Natural killer cell (primary cell): ENCODE data around the gene P2RY13. TPM values are rescaled to one million over a fixed set of nuclear protein-coding genes. Genes with fewer than 3 reads are reported as not detected.
A peak's percentile ranks its signal among the peaks of the same experiment; 100 is the strongest.

Experiments
- ATAC-seq, 3 donors: fragments of 150-1000 bp in 2 of 3; fragments of 200-7000 bp in 1 of 3; cut with Tn5 transposase; 1 replicate in 1 of 3; 2 replicates in 2 of 3; pipeline ENCODE4 v1.10.0; 2021; ENCODE audit warnings: mild to moderate bottlenecking in 2 of 3, moderate library complexity in 2 of 3
- DNase-seq, 2 donors: peaks; one replicate each; pipeline versions ENCODE4 v3.0.0 to v3.0.0-alpha.2; 2013 to 2021; ENCODE audit warnings: mixed read lengths in 1 of 2
- H3K27ac ChIP-seq: one replicate; pipeline ENCODE4 v1.5.1; 2013; ENCODE audit warnings: mild to moderate bottlenecking, low read length
- H3K27me3 ChIP-seq: one replicate; pipeline ENCODE4 v1.6.1; 2013; ENCODE audit warnings: low read length; ENCODE audit not compliant: control insufficient read depth, insufficient read depth
- H3K36me3 ChIP-seq: one replicate; pipeline ENCODE4 v1.6.1; 2013; ENCODE audit warnings: low read length; ENCODE audit not compliant: control insufficient read depth, insufficient read depth
- H3K4me1 ChIP-seq: one replicate; pipeline ENCODE4 v1.6.1; 2013; ENCODE audit warnings: low read length; ENCODE audit not compliant: control insufficient read depth, insufficient read depth
- H3K4me3 ChIP-seq: one replicate; pipeline ENCODE4 v1.5.1; 2013; ENCODE audit warnings: low read length
- H3K9me3 ChIP-seq: one replicate; pipeline ENCODE4 v1.6.1; 2013; ENCODE audit warnings: low read length; ENCODE audit not compliant: control insufficient read depth, insufficient read depth
- H3K27ac Mint-ChIP-seq, 2 donors: one replicate each; pipeline ENCODE4 v1.8.0; 2022; ENCODE audit warnings: mild to moderate bottlenecking in 2 of 2, mixed read lengths in 2 of 2, moderate library complexity in 1 of 2
- H3K27me3 Mint-ChIP-seq, 2 donors: one replicate each; pipeline ENCODE4 v1.8.0; 2022; ENCODE audit warnings: low read depth in 2 of 2, mixed read lengths in 2 of 2
- H3K36me3 Mint-ChIP-seq: one replicate; pipeline ENCODE4 v1.8.0; 2022; ENCODE audit warnings: mixed read lengths
- H3K4me1 Mint-ChIP-seq, 2 donors: one replicate each; pipeline ENCODE4 v1.8.0; 2022; ENCODE audit warnings: mixed read lengths in 2 of 2
- H3K4me3 Mint-ChIP-seq: one replicate; pipeline ENCODE4 v1.8.0; 2022; ENCODE audit warnings: mild to moderate bottlenecking, moderate library complexity, mixed read lengths
- H3K9me3 Mint-ChIP-seq, 2 donors: one replicate each; pipeline ENCODE4 v1.8.0; 2022; ENCODE audit warnings: mixed read lengths in 2 of 2
- WGBS: methylation state at CpG from one replicate; pipeline ENCODE4 v1.1.7; 2013; ENCODE audit warnings: missing lambda C conversion rate; ENCODE audit not compliant: insufficient coverage; 5-methylcytosine and 5-hydroxymethylcytosine counted together
- intact Hi-C: fragments of 100-400 bp; cut with micrococcal nuclease; formaldehyde crosslinking; loops from one replicate; pipeline ENCODE4 v1.14.2; 2022
- total RNA-seq, 4 donors: library from RNA; stranded (reverse); fragments of 120-200 nt in 1 of 4; gene quantifications; one replicate each; pipeline versions ENCODE4 v1.2.3 to v1.2.4, GENCODE V29; 2013 to 2022
- TF ChIP-seq, protein P1 (sequence below): fragments of 200-600 bp; IDR thresholded peaks from one replicate; pipeline ENCODE4 v1.8.0; 2022; ENCODE audit warnings: antibody characterized with exemption

P2RY13 gene
- 1 to 10 TPM in 1 of 3 donors, under 1 TPM in 2; 0.59 to 6.5 (median 0.88) TPM for total RNA-seq
- 7.8 TPM for total RNA-seq (2013)

DNA sequence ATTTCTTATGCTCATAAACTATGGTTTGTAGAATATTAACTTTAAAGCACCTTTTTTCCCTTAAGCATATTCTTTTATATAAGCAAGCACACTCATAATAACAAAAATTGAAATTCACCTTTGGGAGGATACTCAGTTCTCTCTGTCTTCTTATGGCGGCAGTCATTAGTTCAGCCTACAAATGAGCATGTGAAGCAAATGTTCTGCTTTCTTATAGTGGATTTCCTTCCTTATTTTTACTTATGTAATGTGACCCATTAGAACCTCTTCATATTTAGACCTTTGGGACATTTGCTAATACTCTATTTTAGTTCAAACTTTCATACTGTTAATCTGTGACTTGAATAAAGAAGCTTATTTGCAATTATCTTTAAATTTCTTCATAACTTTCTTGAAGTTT lies at the start of gene P2RY13:
Gene P2RY13, minus strand, starts transcription at position 187 of the 400 bp plus-strand sequence. Its CDS starts 21 bp downstream, at position 166.
- peaks cover 4% of the 10 kb centered on the region for H3K4me1 ChIP-seq
- no peaks in the 10 kb centered on the region for H3K27me3 Mint-ChIP-seq
- H3K4me3 ChIP-seq: peak within 1 kb of the TSS; percentile 8
- TF ChIP-seq, protein P1, sequence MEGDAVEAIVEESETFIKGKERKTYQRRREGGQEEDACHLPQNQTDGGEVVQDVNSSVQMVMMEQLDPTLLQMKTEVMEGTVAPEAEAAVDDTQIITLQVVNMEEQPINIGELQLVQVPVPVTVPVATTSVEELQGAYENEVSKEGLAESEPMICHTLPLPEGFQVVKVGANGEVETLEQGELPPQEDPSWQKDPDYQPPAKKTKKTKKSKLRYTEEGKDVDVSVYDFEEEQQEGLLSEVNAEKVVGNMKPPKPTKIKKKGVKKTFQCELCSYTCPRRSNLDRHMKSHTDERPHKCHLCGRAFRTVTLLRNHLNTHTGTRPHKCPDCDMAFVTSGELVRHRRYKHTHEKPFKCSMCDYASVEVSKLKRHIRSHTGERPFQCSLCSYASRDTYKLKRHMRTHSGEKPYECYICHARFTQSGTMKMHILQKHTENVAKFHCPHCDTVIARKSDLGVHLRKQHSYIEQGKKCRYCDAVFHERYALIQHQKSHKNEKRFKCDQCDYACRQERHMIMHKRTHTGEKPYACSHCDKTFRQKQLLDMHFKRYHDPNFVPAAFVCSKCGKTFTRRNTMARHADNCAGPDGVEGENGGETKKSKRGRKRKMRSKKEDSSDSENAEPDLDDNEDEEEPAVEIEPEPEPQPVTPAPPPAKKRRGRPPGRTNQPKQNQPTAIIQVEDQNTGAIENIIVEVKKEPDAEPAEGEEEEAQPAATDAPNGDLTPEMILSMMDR: no peak
- no peak for DNase-seq
- H3K36me3 Mint-ChIP-seq: no peaks in the 10 kb centered on the region
- peak within 1 kb of the TSS; percentile 84 to 86 for H3K27ac Mint-ChIP-seq
- H3K36me3 ChIP-seq: no peaks in the 10 kb centered on the region
- intact Hi-C loops: loop anchor here (5.0 kb wide), 1 partner anchor 563 kb away; no protein-coding TSS in a partner anchor
- H3K9me3 ChIP-seq: no peaks in the 10 kb centered on the region
- peaks cover 2% of the 10 kb centered on the region for H3K27me3 ChIP-seq
- H3K4me1 Mint-ChIP-seq: peaks cover 18 to 30% of the 10 kb centered on the region in 2 donors
- peak within 1 kb of the TSS; percentile 45 for H3K27ac ChIP-seq
- no CpG with 5 or more reads among the region's 1 CpG for WGBS
- no peaks in the 10 kb centered on the region for H3K9me3 Mint-ChIP-seq
- no peak for ATAC-seq
- H3K4me3 Mint-ChIP-seq: peak within 1 kb of the TSS; percentile 72

DNA sequence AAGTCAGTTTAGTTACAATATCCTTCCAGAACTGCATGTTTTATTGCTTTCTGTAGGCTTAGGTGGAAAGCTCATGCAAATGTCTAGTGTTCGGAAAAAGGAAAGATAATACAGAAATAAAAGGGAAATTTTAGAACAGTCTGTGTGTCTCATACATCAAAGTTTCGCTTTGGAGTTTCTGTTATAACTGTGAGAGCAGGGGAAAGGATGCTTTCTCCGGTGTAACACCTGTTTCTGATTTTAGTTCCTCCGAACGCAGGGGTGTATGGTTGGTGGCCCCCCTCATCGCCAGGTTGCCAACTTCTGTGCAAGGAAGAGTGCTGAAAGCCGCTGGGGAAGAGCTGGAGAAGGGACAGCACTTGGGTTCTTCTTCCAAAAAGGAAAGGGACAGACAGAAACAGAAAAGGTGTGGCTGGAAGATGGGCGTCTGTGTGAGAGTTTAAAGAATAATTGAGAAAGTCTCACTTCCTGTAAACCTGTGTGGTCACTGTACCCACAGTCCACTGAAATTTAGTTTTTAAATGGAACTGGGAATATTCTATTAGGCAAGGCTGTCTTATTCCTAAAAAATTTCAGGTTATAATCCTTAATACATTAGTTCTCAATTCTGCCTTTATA lies 48.5 kb upstream of the P2RY13 start:
- intact Hi-C loops: no loop called here
- no peak overlapping the region for H3K4me3 Mint-ChIP-seq
- no peaks in the 10 kb centered on the region for H3K9me3 ChIP-seq
- ATAC-seq (no peak), DNase-seq (no peak)
- H3K27ac ChIP-seq: no peak overlapping the region
- no peaks in the 10 kb centered on the region for H3K27me3 Mint-ChIP-seq
- no peaks in the 10 kb centered on the region for H3K36me3 Mint-ChIP-seq
- TF ChIP-seq, protein P1: no peak
- H3K9me3 Mint-ChIP-seq: no peaks in the 10 kb centered on the region
- no peaks in the 10 kb centered on the region for H3K4me1 ChIP-seq
- WGBS: 80% methylated on average over 8 of the region's 8 CpGs
- no peaks in the 10 kb centered on the region for H3K4me1 Mint-ChIP-seq
- no peak overlapping the region for H3K4me3 ChIP-seq
- no peaks in the 10 kb centered on the region for H3K36me3 ChIP-seq
- no peaks in the 10 kb centered on the region for H3K27me3 ChIP-seq
- H3K27ac Mint-ChIP-seq: no peak overlapping the region

DNA sequence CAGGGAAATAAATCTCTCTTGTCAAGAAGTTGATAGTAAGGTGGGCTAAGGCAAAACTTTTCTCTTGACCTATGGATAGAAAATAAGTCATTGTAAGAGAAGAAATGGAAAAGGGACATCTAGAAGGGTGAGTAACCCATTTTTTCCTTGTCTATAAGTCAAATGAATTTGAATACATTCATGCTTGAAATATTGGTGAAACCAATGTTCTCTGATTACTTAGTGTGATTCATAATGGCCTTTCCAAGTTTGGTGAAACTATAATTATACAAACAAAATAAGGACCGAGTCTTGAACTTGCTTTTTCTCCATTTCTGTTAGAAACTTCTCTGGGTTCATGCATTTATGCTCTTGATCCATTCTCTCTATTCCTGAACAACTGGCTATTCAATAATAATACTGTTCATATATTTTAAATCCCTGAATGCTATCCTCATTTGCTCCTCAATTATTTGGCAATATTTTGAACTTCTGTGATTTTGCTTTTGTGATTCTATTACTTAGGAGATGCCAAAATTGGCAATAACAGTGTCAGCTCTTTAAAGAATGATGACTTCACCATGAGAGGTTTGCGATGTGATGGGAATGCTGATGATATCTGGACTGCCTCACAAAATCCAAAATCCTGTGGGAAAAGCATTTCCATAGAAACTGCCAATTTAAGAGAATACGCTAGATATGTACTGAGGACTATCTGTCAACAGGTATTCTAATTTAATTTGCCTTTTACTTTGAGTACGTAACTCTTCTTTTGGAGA lies 42.9 kb upstream of the P2RY13 start:
- Histone ChIP-seq H3K4me3 (no peak overlapping the region), H3K27ac (no peak overlapping the region), H3K27me3 (no peaks in the 10 kb centered on the region), H3K36me3 (no peaks in the 10 kb centered on the region), H3K9me3 (no peaks in the 10 kb centered on the region), H3K4me1 (no peaks in the 10 kb centered on the region)
- Mint-ChIP-seq H3K4me1 (no peaks in the 10 kb centered on the region), H3K9me3 (no peaks in the 10 kb centered on the region), H3K27me3 (no peaks in the 10 kb centered on the region), H3K27ac (no peak overlapping the region), H3K36me3 (no peaks in the 10 kb centered on the region), H3K4me3 (no peak overlapping the region)
- DNase-seq (no peak), ATAC-seq (no peak)
- TF ChIP-seq, protein P1: no peak
- intact Hi-C loops: no loop called here
- WGBS: 92% methylated on average over 4 of the region's 4 CpGs
